ENCODE data around the gene CD300LG.

DNA sequence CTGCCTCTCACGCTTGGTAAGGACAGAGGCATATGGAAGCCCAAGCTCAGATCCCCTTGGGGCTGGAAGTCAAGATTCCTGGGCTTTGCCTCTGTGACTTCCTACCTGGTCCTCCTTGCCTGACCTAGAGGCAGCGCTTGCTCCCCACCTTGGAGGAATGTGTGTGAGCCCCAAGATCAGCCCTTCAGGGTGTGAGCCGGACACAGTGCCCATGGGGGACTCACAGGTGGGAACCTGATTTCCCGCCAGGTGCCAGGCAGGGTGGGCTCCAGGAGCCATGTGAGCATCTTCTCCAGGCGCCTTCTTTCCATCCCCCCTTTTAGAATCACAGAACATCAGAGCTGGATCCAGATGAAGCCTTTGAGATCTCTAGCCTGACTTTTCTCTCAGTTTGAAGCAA lies 10.2 kb downstream of the CD300LG start:
- no peak for TF ChIP-seq POLR2A (IDR thresholded peaks at IDR 0.05; ENCODE audit: low read length)
- no peak for TF ChIP-seq GATA1 (IDR thresholded peaks at IDR 0.05; ENCODE audit: low read depth, low read length)
